ENCODE data around the gene ACTL10.

DNA sequence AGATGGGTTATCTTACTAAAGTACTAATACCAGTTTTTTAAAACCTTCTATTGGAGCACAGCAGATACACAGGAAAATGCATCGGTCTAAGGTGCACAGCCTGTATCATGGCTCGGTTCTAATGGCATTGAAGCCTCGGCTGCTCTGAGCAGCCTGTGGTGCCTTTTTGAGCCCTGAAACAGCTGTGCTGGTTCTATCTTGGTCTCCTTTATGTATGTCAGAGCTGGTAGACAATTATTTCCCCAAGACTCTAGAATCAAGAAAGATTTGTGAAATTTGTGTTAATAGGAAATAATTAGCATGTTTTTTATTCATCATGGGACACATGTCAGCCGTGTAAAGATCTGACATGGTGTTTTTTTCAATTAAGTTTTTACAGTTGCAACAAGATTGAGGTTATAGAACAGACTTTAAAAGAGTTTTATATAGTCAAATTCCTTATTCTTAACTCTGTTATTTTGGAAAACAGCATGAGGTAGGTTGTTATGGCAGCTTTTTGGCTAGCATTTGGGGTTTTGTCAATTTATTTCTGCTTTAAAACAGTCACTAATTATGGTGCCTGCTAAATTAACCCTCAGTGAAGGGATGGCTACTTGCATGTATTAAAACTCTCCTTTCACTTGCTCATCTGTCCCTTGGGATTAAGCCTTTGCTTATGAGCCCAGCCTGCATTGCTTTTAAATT, 44.9 kb upstream of the ACTL10 start:
- TF ChIP-seq EP300 (IDR thresholded peaks at IDR 0.05; ENCODE audit: borderline replicate concordance) (no peak), NFIC (IDR thresholded peaks at IDR 0.05) (no peak), TEAD4 (IDR thresholded peaks at IDR 0.05) (no peak), CREB1 (IDR thresholded peaks at IDR 0.05; ENCODE audit: low read depth) (no peak), RAD21 (IDR thresholded peaks at IDR 0.05; ENCODE audit: low read depth) (no peak), TAF1 (IDR thresholded peaks at IDR 0.05; ENCODE audit: low read depth) (no peak), FOXM1 (IDR thresholded peaks at IDR 0.05; ENCODE audit: borderline replicate concordance, low read depth) (no peak), CEBPB (IDR thresholded peaks at IDR 0.05) (no peak), ZBTB7A (IDR thresholded peaks at IDR 0.05; ENCODE audit: low read depth) (no peak)
- TF ChIP-seq, protein P1, sequence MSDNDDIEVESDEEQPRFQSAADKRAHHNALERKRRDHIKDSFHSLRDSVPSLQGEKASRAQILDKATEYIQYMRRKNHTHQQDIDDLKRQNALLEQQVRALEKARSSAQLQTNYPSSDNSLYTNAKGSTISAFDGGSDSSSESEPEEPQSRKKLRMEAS (IDR thresholded peaks at IDR 0.05), result no peak

All from Ishikawa (cell line).